Cardiac muscle cell (in vitro differentiated cells and primary cell): Measurements from ENCODE around the gene PLD6. TPM values are rescaled to one million over a fixed set of nuclear protein-coding genes. Genes with fewer than 3 reads are reported as not detected.

Source experiments
- DNase-seq, 2 donors: peaks; one replicate each; pipeline versions ENCODE4 v3.0.0 to v3.0.0-alpha.2; 2010 to 2017; ENCODE audit warnings: low read depth in 1 of 2, low spot score in 1 of 2
- H3K27ac ChIP-seq: fragments of 200-600 bp; sonication (generic); 2 replicates; pipeline ENCODE4 v1.5.1; 2016
- H3K27me3 ChIP-seq: fragments of 200-600 bp; sonication (generic); 2 replicates; pipeline ENCODE4 v1.6.0; 2016; ENCODE audit warnings: control low read depth
- H3K36me3 ChIP-seq: fragments of 200-600 bp; sonication (generic); 2 replicates; pipeline ENCODE4 v1.5.1; 2016; ENCODE audit warnings: control low read depth
- H3K4me1 ChIP-seq: fragments of 200-600 bp; sonication (generic); 2 replicates; pipeline ENCODE4 v1.8.1; 2017; ENCODE audit warnings: low read depth, mild to moderate bottlenecking, mixed run types
- H3K4me3 ChIP-seq: fragments of 200-600 bp; sonication (generic); 2 replicates; pipeline ENCODE4 v1.5.1; 2016; ENCODE audit warnings: mild to moderate bottlenecking
- H3K9me3 ChIP-seq: fragments of 200-600 bp; sonication (generic); 2 replicates; pipeline ENCODE4 v1.5.1; 2017; ENCODE audit warnings: low read depth, mild to moderate bottlenecking, control low read depth
- CTCF ChIP-seq: IDR thresholded peaks from 2 replicates; pipeline ENCODE4 v1.5.1; 2012; ENCODE audit warnings: low read depth, mild to moderate bottlenecking, low read length
- polyA plus RNA-seq: library from polyadenylated mRNA; unstranded; fragments of >200 nt; fragmentation: Nextera tagmentation; extraction: Ambion mirVana; gene quantifications from 2 replicates; pipeline ENCODE4 v1.2.1, GENCODE V29; 2016
- total RNA-seq: library from RNA; depleted of rRNA; stranded (reverse); fragments of >200 nt; gene quantifications from 2 replicates; pipeline ENCODE4 v1.2.3, GENCODE V29; 2016

Gene PLD6
- total and polyA plus RNA-seq, 2 experiments from 2014 or later = 0.51 to 1.1 TPM

GRCh38 chr17:17183744-17184143, 22.4 kb downstream of the PLD6 start:
- H3K36me3 ChIP-seq = peaks cover 10% of the 10 kb centered on the region

GRCh38 chr17:17182598-17183136, 23.5 kb downstream of the PLD6 start:
- H3K4me1 ChIP-seq = peaks cover 41% of the 10 kb centered on the region
- H3K36me3 ChIP-seq = peaks cover 18% of the 10 kb centered on the region
- no peaks in the 10 kb centered on the region for H3K9me3 ChIP-seq
- H3K27me3 ChIP-seq = no peaks in the 10 kb centered on the region
- H3K27ac ChIP-seq = peak overlapping the region; percentile 35
- DNase-seq = no peak
- no peak for TF ChIP-seq CTCF
- no peak overlapping the region for H3K4me3 ChIP-seq

More at GRCh38 chr17:17183744-17184143, 22.4 kb downstream of the PLD6 start:
- Histone ChIP-seq H3K27ac (peak overlapping the region; percentile 67), H3K27me3 (no peaks in the 10 kb centered on the region), H3K9me3 (no peaks in the 10 kb centered on the region), H3K4me1 (peaks cover 41% of the 10 kb centered on the region), H3K4me3 (no peak overlapping the region)
- TF ChIP-seq CTCF = no peak
- peak in 1 of 2 donors; percentile 60 for DNase-seq

- no peak for DNase-seq
- H3K4me1 ChIP-seq = peaks cover 36% of the 10 kb centered on the region
- H3K36me3 ChIP-seq = peaks cover 24% of the 10 kb centered on the region
- TF ChIP-seq CTCF = no peak
- H3K27ac ChIP-seq = peak overlapping the region; percentile 35
- no peaks in the 10 kb centered on the region for H3K27me3 ChIP-seq
- H3K9me3 ChIP-seq = no peaks in the 10 kb centered on the region
- no peak overlapping the region for H3K4me3 ChIP-seq
These were observed 24.2 kb downstream of the PLD6 start for GRCh38 chr17:17181666-17182597.

- Histone ChIP-seq H3K9me3 (no peaks in the 10 kb centered on the region), H3K4me1 (peaks cover 26% of the 10 kb centered on the region), H3K27ac (no peak overlapping the region), H3K27me3 (no peaks in the 10 kb centered on the region), H3K36me3 (peaks cover 34% of the 10 kb centered on the region), H3K4me3 (no peak overlapping the region)
- no peak for DNase-seq
- no peak for TF ChIP-seq CTCF
These were observed 25.2 kb downstream of the PLD6 start for GRCh38 chr17:17180741-17181525.

- Histone ChIP-seq H3K27ac (no peak overlapping the region), H3K9me3 (no peaks in the 10 kb centered on the region), H3K4me3 (no peak overlapping the region), H3K36me3 (peaks cover 40% of the 10 kb centered on the region), H3K4me1 (peaks cover 18% of the 10 kb centered on the region), H3K27me3 (no peaks in the 10 kb centered on the region)
- no peak for DNase-seq
- no peak for TF ChIP-seq CTCF
These were observed 26.0 kb downstream of the PLD6 start for GRCh38 chr17:17180141-17180603.
